Fibroblast of skin of left quadriceps (primary cell): Measurements from ENCODE around the gene CNTRL.
"Not testable (repeated sequence)": the region's sequence is repeated elsewhere in the genome, so short reads cannot be mapped to it uniquely, and the experiment has no call there.

Experiments used
- DNase-seq, 2 experiments: peaks; one replicate each; pipeline ENCODE4 v3.0.0-alpha.2; 2013; ENCODE audit warnings: low read depth in 2 of 2

CNTRL gene

GRCh38 chr9:121074370-121075250 lies at the start of gene CNTRL:
Gene CNTRL, plus strand, starts transcription at chr9:121074955. Its CDS starts 13,372 bp downstream, at chr9:121088327.
- DNase-seq, result peak; percentile 72 to 78

GRCh38 chr9:121026260-121026691 lies 48.5 kb upstream of the CNTRL start:
- peak; percentile 7 to 9 for DNase-seq

GRCh38 chr9:121026768-121027167 lies 48.0 kb upstream of the CNTRL start:
- no peak for DNase-seq

- not testable (repeated sequence) for DNase-seq
Measured at GRCh38 chr9:121028285-121028684, 46.5 kb upstream of the CNTRL start.

- DNase-seq, result no peak
Measured at GRCh38 chr9:121029469-121029868, 45.3 kb upstream of the CNTRL start.

GRCh38 chr9:121034529-121034928 lies 40.2 kb upstream of the CNTRL start:
- DNase-seq, result no peak

- DNase-seq, result not testable (repeated sequence)
Measured at GRCh38 chr9:121035717-121036116, 39.0 kb upstream of the CNTRL start.

GRCh38 chr9:121038362-121038761 lies 36.4 kb upstream of the CNTRL start:
- DNase-seq, result no peak

- DNase-seq, result no peak
Measured at GRCh38 chr9:121038804-121039203, 36.0 kb upstream of the CNTRL start.

GRCh38 chr9:121048175-121048574 lies 26.6 kb upstream of the CNTRL start:
- DNase-seq, result no peak

GRCh38 chr9:121048618-121049017 lies 26.1 kb upstream of the CNTRL start:
- no peak for DNase-seq

- no peak for DNase-seq
Measured at GRCh38 chr9:121050128-121050988, 24.4 kb upstream of the CNTRL start, which contains the start of gene C5. Gene C5, minus strand, starts transcription at chr9:121050275. Its CDS starts 29 bp downstream, at chr9:121050246.

- DNase-seq, result no peak
Measured at GRCh38 chr9:121053544-121053943, 21.2 kb upstream of the CNTRL start.

- DNase-seq, result no peak
Measured at GRCh38 chr9:121055642-121056143, 19.1 kb upstream of the CNTRL start.

- DNase-seq, result no peak
Measured at GRCh38 chr9:121057821-121058220, 16.9 kb upstream of the CNTRL start.

GRCh38 chr9:121059513-121059912 lies 15.2 kb upstream of the CNTRL start:
- no peak for DNase-seq

GRCh38 chr9:121059998-121060636 lies 14.6 kb upstream of the CNTRL start:
- DNase-seq, result peak; percentile 34 to 48

GRCh38 chr9:121066850-121067249 lies 7.9 kb upstream of the CNTRL start:
- no peak for DNase-seq

GRCh38 chr9:121067640-121068039 lies 7.1 kb upstream of the CNTRL start:
- DNase-seq, result no peak

- DNase-seq, result no peak
Measured at GRCh38 chr9:121069396-121069795, 5.4 kb upstream of the CNTRL start.

- DNase-seq, result no peak
Measured at GRCh38 chr9:121071370-121071755, 3.4 kb upstream of the CNTRL start.
